Mesodermal cell (in vitro differentiated cells): ENCODE data around the gene SIX3.

Experiments
- H3K27ac ChIP-seq: 2 replicates; pipeline ENCODE4 v1.7.0; 2013; ENCODE audit warnings: mild to moderate bottlenecking, low read depth, low read length, moderate library complexity; ENCODE audit not compliant: severe bottlenecking
- H3K36me3 ChIP-seq: 2 replicates; pipeline ENCODE4 v1.7.1; 2013; ENCODE audit warnings: mild to moderate bottlenecking, low read length, moderate library complexity; ENCODE audit not compliant: control insufficient read depth, insufficient read depth
- H3K4me1 ChIP-seq: one replicate; pipeline ENCODE4 v1.7.1; 2013; ENCODE audit warnings: mild to moderate bottlenecking, low read length; ENCODE audit not compliant: insufficient read depth, control insufficient read depth, poor library complexity, severe bottlenecking
- H3K4me3 ChIP-seq: 2 replicates; pipeline ENCODE4 v1.7.0; 2013; ENCODE audit warnings: low read length, control low read depth, mild to moderate bottlenecking; ENCODE audit not compliant: insufficient read depth, poor library complexity, severe bottlenecking; ENCODE audit errors: extremely low read depth
- H3K9me3 ChIP-seq: 2 replicates; pipeline ENCODE4 v1.7.1; 2013; ENCODE audit warnings: mild to moderate bottlenecking, low read length, moderate library complexity; ENCODE audit not compliant: control insufficient read depth
- WGBS, 2 experiments: methylation state at CpG; one replicate each; pipeline ENCODE4 v1.1.5; 2013; ENCODE audit warnings: missing lambda C conversion rate in 2 of 2; ENCODE audit not compliant: insufficient coverage in 2 of 2; 5-methylcytosine and 5-hydroxymethylcytosine counted together

Gene SIX3

GRCh38 chr2:44931198-44931780 is 10.2 kb upstream of the SIX3 start:
- 4 to 5% methylated on average over 3 to 5 of the region's 10 CpGs for WGBS, 2 experiments
- Histone ChIP-seq H3K4me1 (peaks cover 4% of the 10 kb centered on the region), H3K36me3 (no peaks in the 10 kb centered on the region), H3K4me3 (no peak overlapping the region), H3K9me3 (no peaks in the 10 kb centered on the region), H3K27ac (no peak overlapping the region)

- no peak overlapping the region for H3K4me3 ChIP-seq
- H3K27ac ChIP-seq, result no peak overlapping the region
- H3K36me3 ChIP-seq, result no peaks in the 10 kb centered on the region
- H3K9me3 ChIP-seq, result no peaks in the 10 kb centered on the region
- WGBS, 2 experiments, result 3% methylated on average over 11 of the region's 12 CpGs
- H3K4me1 ChIP-seq, result peaks cover 4% of the 10 kb centered on the region
These were observed 9.4 kb upstream of the SIX3 start for GRCh38 chr2:44932079-44932478.

- no peak overlapping the region for H3K27ac ChIP-seq
- H3K4me3 ChIP-seq, result no peak overlapping the region
- no peaks in the 10 kb centered on the region for H3K36me3 ChIP-seq
- H3K4me1 ChIP-seq, result peaks cover 4% of the 10 kb centered on the region
- 3% methylated on average over 20 to 31 of the region's 45 CpGs for WGBS, 2 experiments
- H3K9me3 ChIP-seq, result no peaks in the 10 kb centered on the region
These were observed 8.7 kb upstream of the SIX3 start for GRCh38 chr2:44932564-44933392.

GRCh38 chr2:44933434-44933951 is 8.0 kb upstream of the SIX3 start:
- Histone ChIP-seq H3K27ac (no peak overlapping the region), H3K36me3 (no peaks in the 10 kb centered on the region), H3K4me1 (peaks cover 6% of the 10 kb centered on the region), H3K9me3 (no peaks in the 10 kb centered on the region), H3K4me3 (no peak overlapping the region)
- WGBS, 2 experiments, result 1 to 3% methylated on average over 14 to 18 of the region's 19 CpGs

- Histone ChIP-seq H3K4me3 (no peak overlapping the region), H3K36me3 (no peaks in the 10 kb centered on the region), H3K27ac (no peak overlapping the region), H3K4me1 (peaks cover 13% of the 10 kb centered on the region), H3K9me3 (no peaks in the 10 kb centered on the region)
- 0 to 1% methylated on average over 18 to 46 of the region's 60 CpGs for WGBS, 2 experiments
These were observed 7.2 kb upstream of the SIX3 start for GRCh38 chr2:44934038-44934982.

- Histone ChIP-seq H3K4me1 (peaks cover 17% of the 10 kb centered on the region), H3K27ac (no peak overlapping the region), H3K9me3 (no peaks in the 10 kb centered on the region), H3K36me3 (no peaks in the 10 kb centered on the region), H3K4me3 (no peak overlapping the region)
- WGBS, 2 experiments, result 1% methylated on average over 13 to 33 of the region's 48 CpGs
These were observed 6.3 kb upstream of the SIX3 start for GRCh38 chr2:44934983-44935728.

GRCh38 chr2:44935729-44936098 is 5.8 kb upstream of the SIX3 start:
- H3K27ac ChIP-seq, result no peak overlapping the region
- no peak overlapping the region for H3K4me3 ChIP-seq
- WGBS, 2 experiments, result 0% methylated on average over 7 to 8 of the region's 27 CpGs
- no peaks in the 10 kb centered on the region for H3K9me3 ChIP-seq
- H3K4me1 ChIP-seq, result peaks cover 19% of the 10 kb centered on the region
- H3K36me3 ChIP-seq, result no peaks in the 10 kb centered on the region

- 0 to 4% methylated on average over 6 of the region's 6 CpGs for WGBS, 2 experiments
- Histone ChIP-seq H3K4me3 (no peak overlapping the region), H3K27ac (no peak overlapping the region), H3K4me1 (peaks cover 19% of the 10 kb centered on the region), H3K36me3 (no peaks in the 10 kb centered on the region), H3K9me3 (no peaks in the 10 kb centered on the region)
These were observed 5.2 kb upstream of the SIX3 start for GRCh38 chr2:44936275-44936674.

GRCh38 chr2:44936715-44937687 is 4.5 kb upstream of the SIX3 start:
- Histone ChIP-seq H3K4me3 (no peak overlapping the region), H3K27ac (no peak overlapping the region), H3K4me1 (peaks cover 23% of the 10 kb centered on the region), H3K36me3 (no peaks in the 10 kb centered on the region), H3K9me3 (no peaks in the 10 kb centered on the region)
- 0 to 1% methylated on average over 9 to 18 of the region's 22 CpGs for WGBS, 2 experiments
